Left renal pelvis (tissue), 4 donors: ENCODE data around the gene SERP1. TPM values are rescaled to one million over a fixed set of nuclear protein-coding genes. Genes with fewer than 3 reads are reported as not detected.

Experiments used
- DNase-seq, 4 donors: peaks; one replicate each; pipeline ENCODE4 v3.0.0-alpha.2; 2013; ENCODE audit warnings: low read depth in 4 of 4, low spot score in 3 of 4
- polyA plus RNA-seq, 4 donors: library from polyadenylated mRNA; unstranded; fragments of 120-200 nt; gene quantifications; one replicate each; pipeline ENCODE4 v1.2.1, GENCODE V29; 2013; ENCODE audit not compliant: insufficient read length in 4 of 4

The SERP1 gene
- polyA plus RNA-seq, 4 donors = 111 to 138 (median 131) TPM

GRCh38 chr3:150494411-150494977 lies 51.8 kb downstream of the SERP1 start:
- DNase-seq = no peak

Other genes with a start within 250 kb of the SERP1 start
- gene TSC22D2, start 138.2 kb downstream of the SERP1 start, polyA plus RNA-seq = 10 to 100 TPM; 49.4 to 71.0 (median 61.2) TPM
- gene EIF2A, start 291 bp upstream of the SERP1 start, polyA plus RNA-seq = 100 to 1,000 TPM; 157 to 189 (median 172) TPM
- 100 to 1,000 TPM in 3 of 4 donors, 10 to 100 TPM in 1; 86.1 to 136 (median 117) TPM for gene SELENOT, start 56.8 kb upstream of the SERP1 start, polyA plus RNA-seq
- 1 to 10 TPM in 1 of 4 donors, under 1 TPM in 2, not detected in 1; 0.37 to 1.3 (median 0.72) TPM for gene ERICH6, start 157.4 kb upstream of the SERP1 start, polyA plus RNA-seq
- 10 to 100 TPM; 18.0 to 20.2 (median 18.5) TPM for gene SIAH2, start 216.7 kb upstream of the SERP1 start, polyA plus RNA-seq